GM08714 (cell line): ENCODE data around the gene CCL8.
"Not testable (repeated sequence)": the region's sequence is repeated elsewhere in the genome, so short reads cannot be mapped to it uniquely, and the experiment has no call there.

Experiments used
- H3K4me3 ChIP-seq: fragments of 200-500 bp; sonication (Bioruptor generic); 2 replicates; pipeline ENCODE4 v1.5.1; 2014; ENCODE audit warnings: mild to moderate bottlenecking, low read length, inconsistent platforms
- ZNF274 ChIP-seq: IDR thresholded peaks from 2 replicates; pipeline ENCODE4 v1.6.1; 2012; ENCODE audit warnings: mild to moderate bottlenecking, low read depth, low read length

CCL8 gene

DNA sequence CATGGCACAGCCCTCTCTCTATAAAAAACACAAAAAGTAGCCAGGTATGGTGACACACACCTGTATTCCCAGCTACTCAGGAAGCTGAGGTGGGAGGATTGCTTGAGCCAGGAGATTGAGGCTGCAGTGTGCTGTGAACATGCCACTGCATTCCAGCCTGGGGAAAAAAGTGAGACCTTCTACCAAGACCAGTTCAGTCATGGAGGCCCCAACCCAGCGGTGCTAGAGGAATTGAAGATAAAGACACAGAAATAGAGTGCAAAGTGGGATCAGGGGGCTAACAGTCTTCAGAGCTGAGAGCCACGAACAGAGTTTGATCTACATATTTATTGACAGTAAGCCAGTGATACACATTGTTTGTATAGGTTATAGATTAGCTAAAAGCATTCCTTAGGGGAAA lies 15.6 kb upstream of the CCL8 start:
- no peak overlapping the region for H3K4me3 ChIP-seq
- TF ChIP-seq ZNF274, result no peak

DNA sequence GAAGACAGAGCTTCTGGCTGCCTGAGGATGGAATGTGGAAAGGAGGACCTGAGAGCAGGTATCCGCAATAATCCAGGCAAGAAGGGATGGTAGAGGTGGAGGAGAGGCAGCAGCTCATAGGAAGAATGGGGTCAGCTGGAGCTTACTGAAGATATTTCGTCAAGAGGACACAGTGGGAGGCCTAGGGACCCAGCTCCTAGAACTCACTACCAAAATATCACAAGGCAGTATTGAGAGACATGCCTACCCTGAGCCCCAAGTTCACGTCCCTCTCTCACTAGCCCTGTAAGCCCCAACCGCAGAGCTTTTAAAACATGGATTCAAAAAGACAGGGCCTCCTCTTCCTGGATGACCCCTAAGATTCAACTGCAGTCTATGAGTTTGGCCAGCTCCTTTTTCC lies 14.2 kb upstream of the CCL8 start:
- no peak overlapping the region for H3K4me3 ChIP-seq
- no peak for TF ChIP-seq ZNF274

DNA sequence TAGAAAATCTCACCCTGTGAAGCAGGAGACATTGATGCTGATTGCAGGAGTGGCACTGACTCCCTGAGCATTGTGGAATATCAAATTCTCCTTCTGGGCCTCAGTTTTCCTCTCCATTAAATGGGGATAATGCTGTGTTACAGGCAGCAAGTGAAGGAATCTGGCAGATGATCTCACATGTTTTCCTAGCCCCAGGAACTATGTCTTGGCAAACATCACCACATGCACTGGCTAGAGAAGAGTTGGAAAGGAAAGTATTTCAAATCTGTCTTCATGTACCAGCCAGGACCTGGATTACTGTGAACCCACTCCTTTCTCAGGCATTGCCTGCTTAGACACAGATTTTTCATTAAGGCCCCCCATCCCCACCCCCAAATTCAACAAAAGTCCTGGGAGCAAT lies 13.6 kb upstream of the CCL8 start:
- no peak for TF ChIP-seq ZNF274

DNA sequence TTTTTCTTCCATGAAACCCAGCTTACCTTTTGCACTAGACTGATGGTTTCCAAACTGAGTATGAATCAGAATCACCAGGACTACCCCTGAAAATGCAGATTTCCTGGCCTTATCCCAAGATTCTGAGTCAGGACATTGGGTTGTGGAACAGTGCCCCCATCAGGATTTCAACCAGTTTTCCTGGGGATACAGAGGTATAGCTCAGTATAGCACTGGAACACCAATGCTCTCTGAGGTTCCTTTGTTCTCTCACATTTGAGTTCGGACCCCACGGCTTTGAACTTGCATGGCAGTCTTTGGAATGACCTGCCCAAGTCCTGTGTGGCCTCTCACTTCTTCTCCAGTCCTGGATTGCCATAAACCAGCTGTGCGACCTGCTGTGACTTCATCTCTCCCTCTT lies 12.8 kb upstream of the CCL8 start:
- no peak for TF ChIP-seq ZNF274
- no peak overlapping the region for H3K4me3 ChIP-seq

More for the DNA sequence above, 13.6 kb upstream of the CCL8 start:
- H3K4me3 ChIP-seq, result no peak overlapping the region

DNA sequence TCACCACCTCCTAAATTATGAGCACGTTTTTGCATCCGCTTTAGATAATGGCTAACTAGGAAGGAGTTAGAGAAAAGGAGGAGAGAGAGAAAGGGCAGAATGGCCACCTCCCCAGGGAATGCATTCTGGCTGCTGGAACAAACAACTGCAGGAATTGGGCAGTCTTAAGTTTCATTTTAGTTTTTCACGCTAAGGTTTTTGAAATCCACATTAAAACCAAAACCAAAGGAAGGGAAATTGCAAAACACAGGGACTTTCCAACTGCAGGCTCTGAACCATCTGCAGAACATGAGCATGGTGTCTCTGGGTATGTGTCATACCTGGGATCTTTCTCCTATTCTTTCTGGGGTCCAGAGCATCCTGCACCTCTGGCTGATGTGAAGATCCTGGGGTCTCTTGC lies 12.1 kb upstream of the CCL8 start:
- no peak overlapping the region for H3K4me3 ChIP-seq
- no peak for TF ChIP-seq ZNF274

DNA sequence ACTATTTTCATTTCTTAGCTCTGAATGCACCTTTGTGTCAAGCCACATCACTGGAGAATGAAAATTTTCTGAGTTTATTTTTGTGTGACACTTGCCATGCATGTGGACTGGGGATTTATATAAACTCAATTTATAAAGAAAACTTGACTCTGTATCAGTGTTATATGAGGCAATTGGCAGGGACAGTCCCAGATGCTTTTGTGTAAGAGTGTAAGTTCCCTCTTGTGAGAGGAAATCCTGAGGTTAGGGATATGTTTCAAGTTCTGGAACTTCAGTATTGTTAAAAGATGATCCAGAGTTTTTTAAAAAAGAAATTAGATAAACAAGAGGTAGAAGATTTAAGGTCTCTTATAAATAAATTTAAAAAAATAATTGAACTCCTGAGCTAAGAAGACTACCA lies 10.9 kb upstream of the CCL8 start:
- TF ChIP-seq ZNF274, result no peak
- H3K4me3 ChIP-seq, result no peak overlapping the region

DNA sequence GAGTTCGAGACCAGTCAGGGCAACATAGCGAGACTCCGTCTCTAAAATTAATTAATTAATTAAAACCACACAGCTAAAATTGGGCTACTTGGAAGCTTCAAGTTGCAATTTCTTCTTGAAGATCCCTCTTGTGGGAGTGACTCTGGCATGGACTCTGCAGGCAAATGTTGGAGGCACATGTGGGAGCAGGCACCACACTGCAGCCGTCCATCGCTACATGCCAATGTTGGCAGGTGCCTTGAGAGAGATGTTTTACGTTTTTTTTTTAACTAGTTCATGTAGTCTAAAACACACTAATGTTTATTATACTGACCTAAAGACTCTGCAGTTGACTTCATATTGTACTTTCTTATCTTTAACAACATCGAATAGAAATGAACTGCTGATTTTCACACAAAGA lies 7.9 kb upstream of the CCL8 start:
- TF ChIP-seq ZNF274, result no peak
- H3K4me3 ChIP-seq, result no peak overlapping the region

DNA sequence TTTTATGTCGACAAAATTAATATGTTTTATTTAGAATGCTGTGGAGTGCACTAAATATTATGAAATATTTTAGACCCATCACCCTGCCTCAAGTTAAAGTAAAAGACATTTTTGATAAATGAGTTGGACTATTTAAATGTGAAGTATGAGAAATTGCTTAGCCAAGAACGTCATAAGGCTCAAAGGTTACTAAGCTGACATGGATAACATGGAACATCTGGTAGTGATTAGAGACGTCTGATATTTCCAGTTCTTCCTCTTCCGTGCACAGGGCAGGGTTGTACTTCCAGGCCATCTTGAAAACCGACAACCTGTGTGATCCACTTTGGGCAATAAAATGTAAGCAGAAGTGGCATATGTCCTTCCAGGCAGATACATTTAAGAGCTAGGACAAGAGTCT lies 7.2 kb upstream of the CCL8 start:
- no peak for TF ChIP-seq ZNF274

DNA sequence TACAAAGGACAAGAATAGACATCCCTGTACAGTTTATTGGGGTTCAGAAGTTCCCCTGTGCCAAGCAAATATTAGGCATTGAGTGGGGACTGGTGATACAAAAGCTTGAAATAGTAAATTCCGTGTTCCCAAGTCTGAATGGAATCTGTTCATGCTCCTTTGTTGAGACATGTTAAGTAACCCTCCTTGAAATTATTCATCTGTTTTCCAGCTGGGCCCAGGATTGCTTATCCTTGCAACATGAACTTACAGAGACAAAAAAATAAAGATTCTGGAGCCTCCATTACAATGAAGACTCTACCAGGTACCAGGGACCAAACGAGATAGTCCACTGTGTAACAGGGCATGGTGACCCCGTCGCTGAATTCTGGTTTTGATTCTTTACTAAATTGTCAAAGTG lies 6.1 kb upstream of the CCL8 start:
- no peak for TF ChIP-seq ZNF274
- no peak overlapping the region for H3K4me3 ChIP-seq

More for the DNA sequence above, 7.2 kb upstream of the CCL8 start:
- no peak overlapping the region for H3K4me3 ChIP-seq

DNA sequence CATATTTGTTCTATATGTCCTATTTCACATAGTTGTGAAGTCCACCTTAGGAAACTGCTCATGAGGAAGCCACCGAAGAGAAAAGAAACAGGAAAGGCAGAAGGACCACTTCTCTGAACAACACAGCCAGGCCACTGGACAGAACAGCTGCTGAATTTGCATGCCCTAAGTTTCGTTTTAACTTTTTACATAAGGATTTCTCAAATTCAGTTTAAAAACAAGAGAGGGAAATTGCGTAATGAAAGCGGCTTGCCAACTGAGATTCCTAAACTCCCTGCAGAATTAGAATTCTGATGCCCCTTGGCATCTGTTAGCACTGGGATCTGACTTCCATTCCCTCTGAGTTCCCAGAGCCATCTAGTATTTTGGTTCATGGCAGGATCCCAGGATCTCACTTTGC lies 5.0 kb upstream of the CCL8 start:
- H3K4me3 ChIP-seq, result peak overlapping the region; percentile 17; the same call in 1 of the 2 replicates
- TF ChIP-seq ZNF274, result no peak

DNA sequence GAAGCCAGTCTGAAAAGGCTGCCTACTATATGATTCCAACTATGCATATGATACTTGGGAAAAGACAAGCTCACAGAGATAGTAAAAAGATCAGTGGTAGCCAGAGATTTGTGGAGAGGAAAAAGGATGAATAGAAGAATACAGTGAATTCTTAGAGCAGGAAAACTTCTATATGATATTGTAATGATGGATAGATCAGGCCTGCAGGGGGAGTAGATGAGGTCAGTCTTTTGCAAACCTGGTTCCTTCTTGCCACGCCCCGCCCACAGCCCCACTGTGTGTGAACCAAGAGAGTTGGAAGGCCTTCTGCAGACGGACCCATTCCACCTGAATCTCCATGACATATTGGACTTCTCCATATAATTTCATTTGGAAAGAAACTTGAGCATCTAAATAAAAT lies 761 bp upstream of the CCL8 start:
- no peak for TF ChIP-seq ZNF274
- H3K4me3 ChIP-seq, result no peak overlapping the region

DNA sequence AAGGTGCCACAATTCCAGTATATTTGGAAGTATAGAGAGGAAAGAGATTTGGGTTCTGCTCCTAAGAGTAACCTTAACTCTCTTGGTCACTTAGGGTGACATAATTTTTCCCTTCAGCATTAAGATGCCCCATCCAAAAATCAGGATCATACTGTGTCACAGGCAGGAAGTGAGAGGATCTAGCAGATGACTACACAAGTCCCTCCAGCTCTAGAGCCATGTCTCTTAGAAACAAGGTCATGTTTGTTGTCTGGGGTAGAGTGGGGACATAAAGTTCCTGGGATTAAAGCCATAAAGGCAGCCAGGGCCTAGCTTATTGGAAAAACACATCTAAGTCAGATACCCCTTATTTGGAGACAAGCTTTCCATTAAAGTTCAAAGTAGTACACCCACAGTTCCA lies 2.7 kb downstream of the CCL8 start:
- H3K4me3 ChIP-seq, result no peak overlapping the region
- no peak for TF ChIP-seq ZNF274

DNA sequence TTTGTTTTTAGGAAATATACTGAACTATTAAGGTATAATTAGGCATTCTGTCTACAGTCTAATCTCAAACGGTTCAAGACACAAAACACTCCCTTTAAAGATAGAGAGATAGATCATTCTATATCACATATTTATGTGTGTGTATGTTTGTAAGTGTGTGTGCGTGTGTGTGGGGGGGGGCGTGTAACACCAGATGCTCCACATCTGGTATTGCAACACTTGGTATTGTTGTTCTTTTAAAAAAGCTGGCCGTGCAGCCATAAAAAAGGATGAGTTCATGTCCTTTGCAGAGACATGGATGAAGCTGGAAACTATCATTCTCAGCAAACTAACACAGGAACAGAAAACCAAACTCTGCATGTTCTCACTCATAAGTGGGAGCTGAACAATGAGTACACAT lies 8.3 kb downstream of the CCL8 start:
- H3K4me3 ChIP-seq, result not testable (repeated sequence)

DNA sequence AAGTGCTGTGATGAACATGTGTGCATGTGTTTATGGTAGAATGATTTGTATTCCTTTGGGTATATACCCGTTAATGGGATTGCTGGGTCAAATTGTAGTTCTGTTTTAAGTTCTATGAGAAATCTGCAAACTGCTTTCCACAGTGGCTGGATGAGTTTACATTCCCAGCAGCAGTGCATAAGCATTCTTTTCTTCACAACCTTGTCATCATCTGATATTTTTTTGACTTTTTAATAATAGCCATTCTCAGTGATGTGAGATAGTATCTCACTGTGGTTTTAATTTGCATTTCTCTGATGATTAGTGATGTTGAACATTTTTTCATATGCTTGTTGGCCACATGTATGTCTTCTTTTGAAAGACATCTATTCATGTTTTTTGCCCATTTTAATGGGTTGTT lies 18.5 kb downstream of the CCL8 start:
- no peak for TF ChIP-seq ZNF274
- H3K4me3 ChIP-seq, result no peak overlapping the region

DNA sequence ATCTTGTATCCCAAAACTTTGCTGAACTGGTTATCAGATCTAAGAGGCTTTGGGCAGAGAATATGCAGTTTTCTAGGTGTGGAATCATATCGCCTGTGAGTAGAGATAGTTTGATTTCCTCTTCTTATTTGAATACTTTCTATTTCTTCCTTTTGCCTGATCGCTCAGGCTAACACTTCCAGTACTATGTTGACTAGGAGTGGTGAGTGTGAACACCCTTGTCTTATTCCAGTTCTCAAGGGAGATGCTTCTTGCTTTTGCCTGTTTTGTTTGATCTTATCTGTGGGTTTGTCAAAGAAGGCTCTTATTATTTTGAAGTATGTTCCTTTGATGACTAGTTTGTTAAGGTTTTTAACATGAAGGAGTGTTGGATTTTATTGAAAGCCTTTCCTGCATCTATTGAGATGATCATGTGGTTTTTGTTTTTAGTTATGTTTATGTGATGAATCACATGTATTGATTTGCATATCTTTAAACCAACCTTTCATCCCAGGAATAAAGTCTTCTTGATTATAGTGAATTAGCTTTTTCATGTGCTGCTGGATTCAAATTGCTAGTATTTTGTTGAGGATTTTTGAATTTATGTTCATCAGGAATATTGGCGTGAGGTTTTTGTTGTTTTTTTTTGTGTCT lies 20.0 kb downstream of the CCL8 start:
- H3K4me3 ChIP-seq, result no peak overlapping the region
- TF ChIP-seq ZNF274, result no peak

DNA sequence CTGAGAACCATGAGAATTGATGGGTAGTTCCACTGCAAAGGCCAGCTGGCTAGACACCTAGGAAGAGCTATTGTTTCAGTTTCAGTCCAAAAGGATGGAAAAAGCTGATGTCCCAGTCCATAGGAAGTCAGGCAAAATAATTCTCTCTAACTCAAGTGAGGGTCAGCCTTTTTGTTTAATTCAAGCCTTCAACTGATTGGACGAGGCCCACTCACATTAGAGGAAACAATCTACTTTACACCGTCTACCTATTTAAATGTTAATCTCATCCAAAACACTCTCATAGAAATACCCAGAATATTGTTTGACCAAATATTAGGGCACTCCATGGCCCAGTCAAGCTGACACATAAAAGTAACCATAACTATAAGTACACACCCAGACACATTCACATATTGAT lies 22.7 kb downstream of the CCL8 start:
- TF ChIP-seq ZNF274, result no peak

More for the DNA sequence above, 22.7 kb downstream of the CCL8 start:
- H3K4me3 ChIP-seq, result no peak overlapping the region
